Measurements from ENCODE around the gene PRAMEF11. TPM values are rescaled to one million over a fixed set of nuclear protein-coding genes. Genes with fewer than 3 reads are reported as not detected.

Gene PRAMEF11
- total and polyA plus RNA-seq, 2 of the 8 experiments (the other 6 are each of a cell fraction or from before 2014, with no cell fraction given), result not detected

GRCh38 chr1:12799730-12800129 lies 31.5 kb downstream of the PRAMEF11 start (continued):
- no peak for TF ChIP-seq CHD7 (IDR thresholded peaks at IDR 0.05; ENCODE audit: insufficient replicate concordance, low read length)
- TF ChIP-seq KDM1A (IDR thresholded peaks at IDR 0.05; ENCODE audit: borderline replicate concordance, low read length), result no peak
- no peak for TF ChIP-seq RAD21 (IDR thresholded peaks at IDR 0.05 in 1 of 2, conservative IDR thresholded peaks at IDR 0.05 in 1 of 2; ENCODE audit: low read depth in 2 of 2, low read length in 2 of 2)
